Thoracic aorta (tissue), 2 donors: ENCODE data around the gene SLC31A2. TPM values are rescaled to one million over a fixed set of nuclear protein-coding genes. Genes with fewer than 3 reads are reported as not detected.

Experiments used
- ATAC-seq: fragments of 150-250 bp; one replicate; pipeline ENCODE4 v1.8.0; 2017; ENCODE audit warnings: low read depth; ENCODE audit not compliant: insufficient number of reproducible peaks, low FRiP score
- DNase-seq: peaks from one replicate; pipeline ENCODE4 v3.0.0-alpha.2; 2020; ENCODE audit warnings: low spot score
- H3K27ac ChIP-seq, 2 donors: fragments of 200-600 bp; sonication (generic); 1 replicate in 1 of 2; 2 replicates in 1 of 2; pipeline ENCODE4 v1.5.1; 2016; ENCODE audit warnings: mild to moderate bottlenecking in 2 of 2, moderate library complexity in 2 of 2
- H3K27me3 ChIP-seq: fragments of 200-600 bp; sonication (generic); replicated peaks from 2 replicates; pipeline ENCODE4 v1.6.0; 2016; ENCODE audit warnings: mild to moderate bottlenecking; ENCODE audit not compliant: insufficient read depth
- H3K36me3 ChIP-seq: fragments of 200-600 bp; sonication (generic); one replicate; pipeline ENCODE4 v1.5.1; 2016
- H3K4me1 ChIP-seq, 2 donors: fragments of 200-600 bp; sonication (generic); 1 replicate in 1 of 2; 2 replicates in 1 of 2; pipeline versions ENCODE4 v1.5.1 to v1.6.0; 2016; ENCODE audit warnings: low read depth in 2 of 2, mild to moderate bottlenecking in 1 of 2; ENCODE audit not compliant: control insufficient read depth in 1 of 2
- H3K4me3 ChIP-seq: fragments of 200-600 bp; sonication (generic); 2 replicates; pipeline ENCODE4 v1.5.1; 2016; ENCODE audit warnings: mild to moderate bottlenecking
- H3K9me3 ChIP-seq: fragments of 200-600 bp; sonication (generic); 2 replicates; pipeline ENCODE4 v1.5.1; 2016
- total RNA-seq, 2 donors: library from RNA; depleted of rRNA; stranded (reverse); fragments of >200 nt; gene quantifications; one replicate each; pipeline versions ENCODE4 v1.1.0 to v1.2.3, GENCODE V29; 2016
- TF ChIP-seq, protein P1 (sequence below): fragments of 200-600 bp; sonication (generic); IDR thresholded peaks from one replicate; pipeline ENCODE4 v1.5.1; 2019; ENCODE audit warnings: antibody characterized with exemption

SLC31A2 gene
- total RNA-seq, 2 donors from 2014 or later = 15.2 to 17.2 TPM

- ATAC-seq = no peak
- Histone ChIP-seq H3K36me3 (peaks cover 30% of the 10 kb centered on the region), H3K4me1 (no peaks in the 10 kb centered on the region), H3K9me3 (no peaks in the 10 kb centered on the region), H3K4me3 (no peak overlapping the region), H3K27ac (no peak overlapping the region), H3K27me3 (no peaks in the 10 kb centered on the region)
- no peak for DNase-seq
- TF ChIP-seq, protein P1, sequence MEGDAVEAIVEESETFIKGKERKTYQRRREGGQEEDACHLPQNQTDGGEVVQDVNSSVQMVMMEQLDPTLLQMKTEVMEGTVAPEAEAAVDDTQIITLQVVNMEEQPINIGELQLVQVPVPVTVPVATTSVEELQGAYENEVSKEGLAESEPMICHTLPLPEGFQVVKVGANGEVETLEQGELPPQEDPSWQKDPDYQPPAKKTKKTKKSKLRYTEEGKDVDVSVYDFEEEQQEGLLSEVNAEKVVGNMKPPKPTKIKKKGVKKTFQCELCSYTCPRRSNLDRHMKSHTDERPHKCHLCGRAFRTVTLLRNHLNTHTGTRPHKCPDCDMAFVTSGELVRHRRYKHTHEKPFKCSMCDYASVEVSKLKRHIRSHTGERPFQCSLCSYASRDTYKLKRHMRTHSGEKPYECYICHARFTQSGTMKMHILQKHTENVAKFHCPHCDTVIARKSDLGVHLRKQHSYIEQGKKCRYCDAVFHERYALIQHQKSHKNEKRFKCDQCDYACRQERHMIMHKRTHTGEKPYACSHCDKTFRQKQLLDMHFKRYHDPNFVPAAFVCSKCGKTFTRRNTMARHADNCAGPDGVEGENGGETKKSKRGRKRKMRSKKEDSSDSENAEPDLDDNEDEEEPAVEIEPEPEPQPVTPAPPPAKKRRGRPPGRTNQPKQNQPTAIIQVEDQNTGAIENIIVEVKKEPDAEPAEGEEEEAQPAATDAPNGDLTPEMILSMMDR = no peak
Observed at GRCh38 chr9:113210815-113211214, 60.0 kb downstream of the SLC31A2 start.

Other genes starting within 250 kb of the SLC31A2 start
- gene ZNF883, start 138.8 kb upstream of the SLC31A2 start, total RNA-seq = 1 to 10 TPM in 1 of 2 donors, under 1 TPM in 1; 0.95 to 2.8 TPM
- gene ZFP37, start 94.3 kb upstream of the SLC31A2 start, total RNA-seq = 1 to 10 TPM; 1.8 to 2.7 TPM
- gene FKBP15, start 70.3 kb downstream of the SLC31A2 start, total RNA-seq = 10 to 100 TPM; 23.3 to 26.4 TPM
- 10 to 100 TPM; 11.0 to 11.5 TPM for gene SLC31A1, start 70.5 kb downstream of the SLC31A2 start, total RNA-seq
- 10 to 100 TPM; 18.4 to 18.6 TPM for gene CDC26, start 124.6 kb downstream of the SLC31A2 start, total RNA-seq
- gene PRPF4, start 124.7 kb downstream of the SLC31A2 start, total RNA-seq = 10 to 100 TPM; 20.6 to 23.6 TPM
- not detected for gene RNF183, start 152.4 kb downstream of the SLC31A2 start, total RNA-seq
- 1 to 10 TPM; 2.4 to 5.4 TPM for gene WDR31, start 189.3 kb downstream of the SLC31A2 start, total RNA-seq
- gene BSPRY, start 198.5 kb downstream of the SLC31A2 start, total RNA-seq = under 1 TPM in 1 of 2 donors, not detected in 1; 0.14 TPM
- 10 to 100 TPM; 17.6 to 30.1 TPM for gene HDHD3, start 226.0 kb downstream of the SLC31A2 start, total RNA-seq